K562 (cell line): ENCODE measurements around the gene TUBA4B. TPM values are rescaled to one million over a fixed set of nuclear protein-coding genes. Genes with fewer than 3 reads are reported as not detected.

Experiments used
- BHLHE40 ChIP-seq: IDR thresholded peaks from 2 replicates; pipeline ENCODE4 v1.6.1; 2011; ENCODE audit warnings: low read length, improper control_type of control experiment
- C11orf30 ChIP-seq: fragments of 450-650 bp; IDR thresholded peaks from 2 replicates; pipeline ENCODE4 v1.6.1; 2016; ENCODE audit warnings: low read depth, mild to moderate bottlenecking
- CHD2 ChIP-seq: IDR thresholded peaks from 2 replicates; pipeline ENCODE4 v1.6.1; 2011; ENCODE audit warnings: low read depth, low read length
- DLX4 ChIP-seq: fragments of 250-450 bp; sonication (Bioruptor Pico); IDR thresholded peaks from 2 replicates; pipeline ENCODE4 v1.6.1; 2021; ENCODE audit warnings: mild to moderate bottlenecking
- DPF2 ChIP-seq: fragments of 450-650 bp; IDR thresholded peaks from 2 replicates; pipeline ENCODE4 v1.6.1; 2016
- GTF2E2 ChIP-seq: fragments of 200-800 bp; sonication (Bioruptor generic); IDR thresholded peaks from 2 replicates; pipeline ENCODE4 v1.6.1; 2016; ENCODE audit warnings: missing genetic modification characterization, missing compliant biosample characterization
- HLTF ChIP-seq: fragments of 450-650 bp; IDR thresholded peaks from 2 replicates; pipeline ENCODE4 v1.6.1; 2016
- JUND ChIP-seq, 2 experiments: IDR thresholded peaks; 2 replicates in 1 of 2; 3 replicates in 1 of 2; pipeline ENCODE4 v1.6.1; 2011; ENCODE audit warnings: borderline replicate concordance in 2 of 2, low read depth in 2 of 2, low read length in 2 of 2, improper control_type of control experiment in 1 of 2, missing biosample characterization in 1 of 2, missing genetic modification characterization in 1 of 2, missing genetic modification reagents in 1 of 2
- KAT2B ChIP-seq: IDR thresholded peaks from one replicate; pipeline ENCODE4 v1.6.1; 2012; ENCODE audit warnings: low read depth, mild to moderate bottlenecking, control low read depth, inconsistent platforms, low read length, moderate library complexity
- KAT7 ChIP-seq: sonication (generic); formaldehyde crosslinking; IDR thresholded peaks from 2 replicates; pipeline ENCODE4 v1.8.0; 2022; ENCODE audit warnings: missing genetic modification reagents, mild to moderate bottlenecking, borderline replicate concordance
- MLLT1 ChIP-seq, 2 experiments: fragments of 450-650 bp; IDR thresholded peaks; 2 replicates each; pipeline ENCODE4 v1.6.1; 2016
- SMARCB1 ChIP-seq: IDR thresholded peaks from 2 replicates; pipeline ENCODE4 v1.6.1; 2011; ENCODE audit warnings: improper control_type of control experiment, low read depth; ENCODE audit not compliant: insufficient read length
- SRF ChIP-seq, 2 experiments: fragments of 250-450, 450-650 bp in 1 of 2; sonication (Bioruptor Pico) in 1 of 2; sonication (generic) in 1 of 2; formaldehyde crosslinking; IDR thresholded peaks; 2 replicates each; pipeline versions ENCODE4 v1.5.0 to v1.5.1; 2020 to 2022; ENCODE audit warnings: mild to moderate bottlenecking in 1 of 2, missing genetic modification reagents in 1 of 2
- TRIM25 ChIP-seq: fragments of 450-650 bp; IDR thresholded peaks from 2 replicates; pipeline ENCODE4 v1.7.0; 2016; ENCODE audit warnings: borderline replicate concordance
- VEZF1 ChIP-seq: fragments of 200-800 bp; sonication (Bioruptor generic); IDR thresholded peaks from 2 replicates; pipeline ENCODE4 v1.6.1; 2017; ENCODE audit warnings: missing genetic modification characterization, missing compliant biosample characterization
- XRCC5 ChIP-seq: fragments of 200-400 bp; formaldehyde crosslinking; IDR thresholded peaks from 2 replicates; pipeline ENCODE4 v1.6.1; 2017; ENCODE audit warnings: low read depth, mild to moderate bottlenecking, low read length
- ZNF766 ChIP-seq: fragments of 200-800 bp; sonication (Bioruptor generic); conservative IDR thresholded peaks from 2 replicates; pipeline ENCODE4 v1.6.1; 2016; ENCODE audit warnings: missing genetic modification characterization, missing compliant biosample characterization
- polyA plus RNA-seq, 8 experiments: library from polyadenylated mRNA; depleted of rRNA in 4 of 8; stranded (reverse) in 5 of 8; unstranded in 3 of 8; fragments of >200 nt; fragmentation: Nextera tagmentation in 2 of 8; fragmentation: Illumina TruSeq in 1 of 8; extraction: Ambion mirVana in 2 of 8; extraction: Trizol in 1 of 8; gene quantifications; 2 replicates each; pipeline versions ENCODE4 v1.2.1 to v1.2.3, GENCODE V29; 2011 to 2014; ENCODE audit warnings: inconsistent platforms in 1 of 8, missing spikeins in 1 of 8
- total RNA-seq, 7 experiments: library from RNA; depleted of rRNA in 6 of 7; stranded (reverse); fragments of >200 nt in 6 of 7; fragmentation: Illumina TruSeq in 2 of 7; extraction: Trizol in 2 of 7; gene quantifications; 2 replicates each; pipeline versions ENCODE4 v1.2.1 to v1.2.3, GENCODE V29; 2011 to 2021; ENCODE audit warnings: low replicate concordance in 1 of 7

Gene TUBA4B
- total and polyA plus RNA-seq, 9 of the 15 experiments (the other 6 are each of a cell fraction or from before 2014, with no cell fraction given) = 0.04 TPM; not detected in 8

GRCh38 chr2:219308142-219309101 is 55.4 kb downstream of the TUBA4B start (continued):
- no peak for TF ChIP-seq TRIM25
- peak; percentile 69 for TF ChIP-seq JUND (IDR thresholded peaks at IDR 0.05; ENCODE audit: borderline replicate concordance, low read depth, low read length)
- TF ChIP-seq JUND (tag; IDR thresholded peaks at IDR 0.05; ENCODE audit: borderline replicate concordance, low read depth, low read length) = peak; percentile 61; the same call in 1 of the 3 replicates
- TF ChIP-seq CHD2 = peak; percentile 30; the same call in 1 of the 2 replicates
- no peak for TF ChIP-seq KAT2B
- 0 out of 2 replicates have a peak, but pooled peaks have one; percentile 22 for TF ChIP-seq BHLHE40
- no peak for TF ChIP-seq GTF2E2 (tag)
- TF ChIP-seq C11orf30 = peak; percentile 67
- TF ChIP-seq KAT7 = peak; percentile 50; the same call in 1 of the 2 replicates
- peak in 1 of 2 experiments; percentile 81; a peak in 2 of 4 replicates for TF ChIP-seq SRF (CRISPR knock-in tag; IDR thresholded peaks at IDR 0.05)
- TF ChIP-seq ZNF766 (CRISPR knock-in tag) = 0 out of 2 replicates have a peak, but pooled peaks have one; percentile 61
- TF ChIP-seq SMARCB1 = no peak
- no peak for TF ChIP-seq DLX4
- no peak for TF ChIP-seq HLTF
- TF ChIP-seq XRCC5 = 0 out of 2 replicates have a peak, but pooled peaks have one; percentile 22
- no peak for TF ChIP-seq MLLT1 (IDR thresholded peaks at IDR 0.05)
- TF ChIP-seq VEZF1 (CRISPR knock-in tag) = peak; percentile 59
- peak; percentile 78 for TF ChIP-seq DPF2
